Ovary (tissue), 3 donors: ENCODE measurements around the gene MYF6.

Source experiments
- POLR2A ChIP-seq: fragments of 450-650 bp; IDR thresholded peaks from one replicate; pipeline ENCODE4 v1.6.1; 2017; ENCODE audit warnings: antibody characterized with exemption, mild to moderate bottlenecking, moderate library complexity
- TF ChIP-seq, protein P1 (sequence below), 3 donors: fragments of 450-650 bp in 2 of 3; fragments of 200-600 bp in 1 of 3; IDR thresholded peaks; one replicate each; pipeline versions ENCODE4 v1.5.1 to v1.8.0; 2016 to 2022; ENCODE audit warnings: antibody characterized with exemption in 3 of 3, mild to moderate bottlenecking in 1 of 3
- donor health status: DM: no; HTN: no; CAD: no.

DNA sequence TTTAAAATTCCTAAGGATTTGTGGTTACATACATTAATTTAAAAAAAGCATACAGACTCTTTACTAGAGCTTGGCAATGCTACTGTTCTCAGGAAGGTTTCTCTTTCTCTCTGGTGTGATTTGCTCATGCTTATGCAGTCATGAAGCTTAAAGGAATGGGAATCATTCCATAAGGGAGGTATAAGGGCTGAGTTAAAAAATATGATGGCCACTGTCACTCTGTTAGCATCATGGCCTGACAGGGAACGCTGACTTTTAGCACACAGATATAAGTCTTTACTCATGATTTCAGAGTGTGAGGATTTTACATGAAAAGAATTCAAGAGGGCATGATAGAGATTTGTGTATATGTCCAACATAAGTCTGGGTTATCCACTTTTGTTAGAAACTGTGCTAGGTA is 13.1 kb downstream of the MYF6 start:
- TF ChIP-seq, protein P1, sequence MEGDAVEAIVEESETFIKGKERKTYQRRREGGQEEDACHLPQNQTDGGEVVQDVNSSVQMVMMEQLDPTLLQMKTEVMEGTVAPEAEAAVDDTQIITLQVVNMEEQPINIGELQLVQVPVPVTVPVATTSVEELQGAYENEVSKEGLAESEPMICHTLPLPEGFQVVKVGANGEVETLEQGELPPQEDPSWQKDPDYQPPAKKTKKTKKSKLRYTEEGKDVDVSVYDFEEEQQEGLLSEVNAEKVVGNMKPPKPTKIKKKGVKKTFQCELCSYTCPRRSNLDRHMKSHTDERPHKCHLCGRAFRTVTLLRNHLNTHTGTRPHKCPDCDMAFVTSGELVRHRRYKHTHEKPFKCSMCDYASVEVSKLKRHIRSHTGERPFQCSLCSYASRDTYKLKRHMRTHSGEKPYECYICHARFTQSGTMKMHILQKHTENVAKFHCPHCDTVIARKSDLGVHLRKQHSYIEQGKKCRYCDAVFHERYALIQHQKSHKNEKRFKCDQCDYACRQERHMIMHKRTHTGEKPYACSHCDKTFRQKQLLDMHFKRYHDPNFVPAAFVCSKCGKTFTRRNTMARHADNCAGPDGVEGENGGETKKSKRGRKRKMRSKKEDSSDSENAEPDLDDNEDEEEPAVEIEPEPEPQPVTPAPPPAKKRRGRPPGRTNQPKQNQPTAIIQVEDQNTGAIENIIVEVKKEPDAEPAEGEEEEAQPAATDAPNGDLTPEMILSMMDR (IDR thresholded peaks at IDR 0.05): no peak
- no peak for TF ChIP-seq POLR2A
